Kidney (tissue), 14 donors: ENCODE results near the gene SPTBN5. TPM values are rescaled to one million over a fixed set of nuclear protein-coding genes. Genes with fewer than 3 reads are reported as not detected.

Experiments
- DNase-seq, 5 donors: peaks; one replicate each; pipeline ENCODE4 v3.0.0-alpha.2; 2013 to 2020
- FAIRE-seq: peaks from 2 replicates; lab custom pipeline; 2012; peaks lifted over from hg19 to GRCh38; lab: Jason Lieb, UNC
- H3K27ac ChIP-seq, 2 donors: one replicate each; pipeline ENCODE4 v1.7.0; 2013; ENCODE audit warnings: low read depth in 2 of 2, low read length in 2 of 2, inconsistent platforms in 1 of 2
- H3K27me3 ChIP-seq: one replicate; pipeline ENCODE4 v1.7.1; 2013; ENCODE audit warnings: low read length, inconsistent platforms; ENCODE audit not compliant: control insufficient read depth, insufficient read depth
- H3K36me3 ChIP-seq, 3 donors: one replicate each; pipeline versions ENCODE4 v1.7.0 to v1.7.1; 2013; ENCODE audit warnings: low read length in 3 of 3, control low read depth in 1 of 3, inconsistent platforms in 1 of 3; ENCODE audit not compliant: insufficient read depth in 3 of 3, control insufficient read depth in 2 of 3
- H3K4me1 ChIP-seq, 3 donors: one replicate each; pipeline versions ENCODE4 v1.7.0 to v1.7.1; 2013; ENCODE audit warnings: low read length in 3 of 3, inconsistent platforms in 1 of 3, low read depth in 1 of 3; ENCODE audit not compliant: control insufficient read depth in 2 of 3, insufficient read depth in 2 of 3
- H3K4me3 ChIP-seq, 3 donors: one replicate each; pipeline versions ENCODE4 v1.7.0 to v1.8.1; 2013; ENCODE audit warnings: low read length in 3 of 3, control low read depth in 1 of 3, inconsistent platforms in 1 of 3
- H3K9ac ChIP-seq, 3 donors: one replicate each; pipeline versions ENCODE4 v1.7.0 to v1.7.1; 2013; ENCODE audit warnings: low read length in 3 of 3, control low read depth in 1 of 3, inconsistent platforms in 1 of 3
- H3K9me3 ChIP-seq, 3 donors: one replicate each; pipeline versions ENCODE4 v1.7.0 to v1.7.1; 2013; ENCODE audit warnings: low read length in 3 of 3, control low read depth in 1 of 3, inconsistent platforms in 1 of 3; ENCODE audit not compliant: control insufficient read depth in 2 of 3, insufficient read depth in 1 of 3
- CTCF ChIP-seq: IDR thresholded peaks from 3 replicates; pipeline ENCODE4 v1.5.1; 2012; ENCODE audit warnings: mild to moderate bottlenecking, moderate library complexity, borderline replicate concordance; ENCODE audit not compliant: insufficient read depth; ENCODE audit errors: extremely low read depth
- intact Hi-C: fragments of 100-400 bp; cut with DNase I; formaldehyde crosslinking; loops from one replicate; pipeline ENCODE4 v1.11.1; 2022
- polyA plus RNA-seq: library from polyadenylated mRNA; stranded (reverse); fragments of 350-450 nt; fragmentation: Illumina TruSeq; extraction: RNeasy Lipid Tissue Mini Kit (QIAGEN cat#74804); gene quantifications from one replicate; pipeline ENCODE4 v1.2.3, GENCODE V29; 2014; ENCODE audit warnings: low read depth, low replicate concordance; ENCODE audit not compliant: insufficient read depth
- total RNA-seq: library from RNA; stranded (reverse); fragmentation: NEBNext Ultra II Directional; extraction: Animal tissue kit (Norgen Biotek cat#: 25700); gene quantifications from one replicate; pipeline ENCODE4 v1.2.1, GENCODE V29; 2021
- donor health status: control.
- donor health status: control.
- donor health status: control.
- donor health status: control.
- donor health status: control.
- donor health status: DM: yes; HTN: yes; CAD: no.
- donor health status: Normal renal cell carcinoma (clear cell type).

Gene SPTBN5
- total and polyA plus RNA-seq, 2 donors from 2014 or later, result 1.2 to 2.6 TPM

GRCh38 chr15:41820791-41821423 lies 72.9 kb downstream of the SPTBN5 start:
- no peak overlapping the region for H3K9ac ChIP-seq
- no peaks in the 10 kb centered on the region for H3K27me3 ChIP-seq
- FAIRE-seq (no peak), DNase-seq (peak in 1 of 5 donors; percentile 48)
- intact Hi-C loops, result no loop called here
- no peak for TF ChIP-seq CTCF
- no peak overlapping the region for H3K27ac ChIP-seq
- no peaks in the 10 kb centered on the region for H3K9me3 ChIP-seq
- H3K4me3 ChIP-seq, result no peak overlapping the region
- H3K36me3 ChIP-seq, result peaks cover 2 to 31% (median 26%) of the 10 kb centered on the region in 3 donors
- H3K4me1 ChIP-seq, result peaks cover 0 to 4% (median 0%) of the 10 kb centered on the region in 3 donors

- intact Hi-C loops, result no loop called here
- Histone ChIP-seq H3K9me3 (no peaks in the 10 kb centered on the region), H3K9ac (no peak overlapping the region), H3K27ac (no peak overlapping the region), H3K4me1 (peaks cover 0 to 4% (median 0%) of the 10 kb centered on the region in 3 donors), H3K4me3 (no peak overlapping the region), H3K27me3 (no peaks in the 10 kb centered on the region), H3K36me3 (peaks cover 2 to 38% (median 28%) of the 10 kb centered on the region in 3 donors)
- TF ChIP-seq CTCF, result no peak
- FAIRE-seq (no peak), DNase-seq (peak in 1 of 5 donors; percentile 39)
Observed at GRCh38 chr15:41819455-41820050, 74.3 kb downstream of the SPTBN5 start.

- peaks cover 2 to 30% (median 28%) of the 10 kb centered on the region in 3 donors for H3K36me3 ChIP-seq
- peaks cover 0 to 4% (median 0%) of the 10 kb centered on the region in 3 donors for H3K4me1 ChIP-seq
- H3K9me3 ChIP-seq, result no peaks in the 10 kb centered on the region
- no peaks in the 10 kb centered on the region for H3K27me3 ChIP-seq
- no peak overlapping the region for H3K4me3 ChIP-seq
- intact Hi-C loops, result no loop called here
- no peak overlapping the region for H3K27ac ChIP-seq
- H3K9ac ChIP-seq, result no peak overlapping the region
- TF ChIP-seq CTCF, result no peak
- FAIRE-seq (no peak), DNase-seq (no peak)
Observed at GRCh38 chr15:41817781-41818180, 76.1 kb downstream of the SPTBN5 start.
